Measurements from ENCODE around the gene TMTC2. TPM values are rescaled to one million over a fixed set of nuclear protein-coding genes. Genes with fewer than 3 reads are reported as not detected.

Gene TMTC2
- total RNA-seq, 1 donor from 2014 or later, result 2.9 TPM

DNA sequence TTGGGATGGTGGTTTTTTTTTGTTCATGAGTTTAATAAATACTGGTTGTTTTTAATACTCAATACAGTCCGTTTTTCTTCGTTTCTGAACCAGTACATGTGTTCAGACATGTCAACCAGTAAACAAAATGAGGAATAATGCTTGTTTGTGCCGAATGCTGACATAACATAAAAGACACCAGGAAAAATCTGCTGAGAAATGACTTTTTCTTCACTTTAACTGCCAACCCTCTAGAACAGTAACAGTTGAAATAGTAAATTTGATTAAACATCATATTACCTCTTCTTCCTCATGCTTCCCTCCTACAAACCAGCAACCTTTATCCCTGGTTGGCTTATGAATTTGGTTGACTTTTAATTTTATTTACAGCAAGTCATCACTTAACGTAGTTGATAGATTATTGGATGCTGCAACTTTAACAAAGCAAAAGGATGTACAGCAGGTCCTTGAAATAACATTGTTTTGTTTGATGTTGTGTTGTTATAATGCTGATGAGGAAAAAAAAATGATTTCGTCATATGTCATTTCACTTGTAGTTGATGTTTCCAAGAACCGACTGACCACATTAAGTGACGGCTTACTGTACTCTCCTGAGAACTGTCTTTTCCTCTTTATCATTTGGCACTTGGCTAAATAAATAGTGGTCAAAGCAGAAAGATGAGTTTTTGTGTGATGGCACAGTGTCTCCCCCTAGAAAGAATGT lies 340.5 kb downstream of the TMTC2 start:
- intact Hi-C loops (cut with DNase I), result no loop called here
- no peak for DNase-seq (ENCODE audit: low spot score)

DNA sequence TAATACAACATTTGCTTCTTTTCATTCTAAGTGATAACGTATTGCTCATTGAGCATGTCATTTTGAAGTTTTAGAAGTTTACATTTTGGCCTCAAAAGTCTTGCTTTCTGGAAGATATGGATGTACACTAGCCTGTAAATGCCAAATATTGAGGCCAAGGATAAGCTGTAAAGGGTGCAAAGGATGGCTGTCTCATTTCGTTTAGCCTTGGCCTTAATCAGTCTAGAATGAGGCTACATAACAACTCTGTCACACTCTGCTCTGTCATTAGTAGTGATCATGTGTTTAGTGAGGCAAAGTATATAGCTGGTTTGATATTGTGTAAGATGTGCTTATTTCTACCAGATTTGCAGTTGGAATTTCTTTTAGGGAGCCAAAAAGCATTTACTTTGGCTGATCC lies 344.5 kb downstream of the TMTC2 start:
- no peak for DNase-seq (ENCODE audit: low spot score)
- intact Hi-C loops (cut with DNase I), result no loop called here

DNA sequence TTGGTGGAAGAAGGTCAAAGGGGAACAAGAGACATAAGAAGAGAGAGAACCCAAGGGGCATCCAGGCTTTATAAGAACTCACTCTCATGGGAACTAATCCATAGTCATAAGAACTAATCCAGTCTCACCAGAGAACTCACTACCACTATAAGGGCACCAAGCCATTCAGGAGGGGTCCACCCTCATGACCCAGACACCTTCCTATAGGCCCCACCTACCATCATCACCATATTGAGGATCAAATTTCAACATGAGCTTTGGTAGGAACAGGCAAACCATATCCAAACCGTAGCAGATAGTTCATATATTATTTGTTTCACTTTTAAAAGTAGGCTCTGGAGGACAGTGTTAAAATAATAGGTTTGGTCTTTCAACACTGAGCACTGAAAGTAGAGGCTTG lies 350.1 kb downstream of the TMTC2 start:
- DNase-seq (ENCODE audit: low spot score), result no peak
- intact Hi-C loops (cut with DNase I), result no loop called here

DNA sequence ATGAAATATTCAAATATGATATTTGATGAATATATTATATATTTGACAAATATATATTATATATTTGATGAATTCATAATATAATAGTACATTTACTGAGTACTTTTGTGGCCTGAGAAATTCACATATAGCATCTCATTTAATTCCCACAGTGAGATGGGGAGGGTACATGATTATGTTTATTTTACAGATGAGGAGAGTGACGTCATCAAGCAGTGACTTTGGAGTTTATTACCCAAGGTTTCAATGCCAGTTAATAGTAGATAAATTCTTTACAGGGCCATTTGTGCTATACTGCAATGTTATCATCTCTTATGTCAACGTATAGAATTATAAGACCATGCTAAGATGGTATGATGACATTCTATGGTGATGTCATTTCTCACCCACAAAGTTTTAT lies 352.7 kb downstream of the TMTC2 start:
- no peak for DNase-seq (ENCODE audit: low spot score)
- intact Hi-C loops (cut with DNase I), result no loop called here

DNA sequence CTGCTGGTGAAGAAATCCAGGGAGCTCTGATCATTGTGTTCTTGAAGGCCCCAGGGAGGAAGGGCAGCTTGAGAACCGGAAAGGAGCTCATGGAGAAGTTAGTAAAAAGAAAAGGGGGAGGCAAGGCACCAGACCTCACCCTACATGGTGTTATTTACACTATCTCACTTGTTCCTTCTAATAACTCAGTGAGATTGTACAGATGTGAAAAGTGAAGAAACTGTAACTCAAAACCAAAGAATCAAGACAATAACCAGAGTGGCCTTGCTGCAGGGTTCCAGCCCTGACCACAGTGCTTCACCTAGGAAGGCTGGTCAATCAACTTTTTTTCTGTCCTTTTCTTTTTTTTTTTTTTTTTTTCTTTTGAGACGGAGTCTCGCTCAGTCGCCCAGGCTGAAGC lies 353.6 kb downstream of the TMTC2 start:
- intact Hi-C loops (cut with DNase I), result no loop called here
- DNase-seq (ENCODE audit: low spot score), result no peak

DNA sequence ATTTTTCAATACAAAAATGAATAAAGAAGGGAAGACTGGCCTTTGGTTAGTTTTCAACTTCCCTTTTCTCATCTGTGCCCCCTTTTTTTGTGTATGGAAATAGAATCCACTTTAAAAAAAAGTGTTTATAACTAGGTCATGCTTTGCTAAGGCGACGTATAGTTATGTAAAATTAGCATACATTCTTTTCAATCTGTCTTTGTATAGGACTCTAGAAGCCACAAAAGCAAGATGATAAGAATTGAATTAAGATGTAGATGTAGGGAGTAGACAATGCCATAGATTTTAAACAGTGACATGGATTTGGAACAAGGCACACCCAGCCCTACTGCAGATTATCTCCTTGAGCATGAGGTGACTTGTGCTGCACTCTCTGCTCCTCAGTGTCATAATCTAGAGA lies 354.3 kb downstream of the TMTC2 start:
- intact Hi-C loops (cut with DNase I), result no loop called here
- no peak for DNase-seq (ENCODE audit: low spot score)

DNA sequence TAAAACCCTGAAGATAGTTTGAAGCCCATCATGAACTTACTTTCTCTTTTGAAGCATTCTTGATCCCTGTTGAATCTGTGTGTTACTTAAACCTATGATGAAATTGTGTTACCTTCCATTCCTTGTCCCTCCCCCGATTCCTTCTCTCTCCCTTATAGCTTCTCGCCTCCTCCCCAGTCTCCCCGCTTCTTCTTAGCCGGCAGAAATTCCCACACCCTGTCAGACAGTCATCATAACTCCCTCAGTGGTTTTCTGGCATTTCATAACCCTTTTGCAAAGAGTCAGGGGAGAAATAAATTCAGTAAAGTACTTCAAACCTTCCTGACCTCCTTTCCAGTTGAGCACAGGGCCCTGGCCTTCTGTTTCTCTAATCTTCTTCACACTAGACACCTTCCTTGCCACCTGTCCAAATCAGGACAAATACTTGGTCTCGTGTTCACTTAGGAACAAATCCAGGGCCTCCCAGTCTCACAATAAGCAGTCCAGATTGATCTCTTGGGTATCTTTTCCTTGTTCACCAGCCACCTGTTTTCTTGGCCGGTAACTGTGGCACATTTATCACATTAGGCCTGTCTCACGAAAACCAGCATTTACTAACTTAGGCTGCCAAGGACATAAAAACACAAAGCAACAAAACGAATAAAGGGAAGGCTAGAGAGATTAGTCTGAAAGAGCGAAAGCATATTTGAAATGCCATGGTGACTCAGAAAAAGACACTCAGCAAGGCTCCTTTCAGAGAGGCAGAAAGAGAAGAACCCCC lies 355.9 kb downstream of the TMTC2 start:
- DNase-seq (ENCODE audit: low spot score), result no peak
- intact Hi-C loops (cut with DNase I), result no loop called here

DNA sequence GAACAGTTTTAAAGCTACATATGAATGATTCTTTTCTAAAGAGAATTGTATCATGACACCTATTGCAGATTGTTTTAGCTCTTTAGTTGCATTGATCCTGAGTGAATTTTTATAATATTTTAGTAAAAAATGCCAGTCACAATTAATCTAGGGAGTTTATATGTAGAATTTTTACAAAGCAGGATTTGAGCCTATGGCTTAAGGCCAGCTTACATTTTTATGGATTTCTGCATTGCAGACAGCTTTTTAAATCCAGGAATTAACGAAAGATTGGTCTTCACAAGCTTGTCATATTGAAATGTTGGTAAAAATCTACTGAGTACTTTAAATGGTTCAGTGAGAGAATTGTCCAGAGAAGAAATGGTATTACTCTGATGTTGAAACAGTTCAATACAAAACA lies 358.0 kb downstream of the TMTC2 start:
- intact Hi-C loops (cut with DNase I), result no loop called here
- DNase-seq (ENCODE audit: low spot score), result no peak

DNA sequence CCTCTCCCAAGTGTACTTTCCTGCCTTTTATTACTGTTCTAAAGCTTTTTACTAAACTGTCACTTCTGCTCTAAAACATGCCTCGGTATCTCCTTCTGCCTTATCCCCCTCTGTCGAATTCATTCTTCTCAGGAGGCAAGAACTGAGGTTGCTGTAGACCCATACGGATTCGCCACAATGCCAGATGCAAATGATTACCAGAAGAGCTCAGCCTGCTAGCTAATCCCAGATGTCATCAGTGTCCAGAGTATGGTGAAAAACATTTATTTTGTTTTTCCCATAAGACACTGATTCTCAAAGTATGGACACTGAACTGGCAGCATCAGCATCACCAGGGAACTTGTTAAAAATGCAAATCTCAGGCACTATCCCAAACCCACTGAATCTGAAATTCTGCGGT lies 359.3 kb downstream of the TMTC2 start:
- intact Hi-C loops (cut with DNase I), result no loop called here
- no peak for DNase-seq (ENCODE audit: low spot score)

DNA sequence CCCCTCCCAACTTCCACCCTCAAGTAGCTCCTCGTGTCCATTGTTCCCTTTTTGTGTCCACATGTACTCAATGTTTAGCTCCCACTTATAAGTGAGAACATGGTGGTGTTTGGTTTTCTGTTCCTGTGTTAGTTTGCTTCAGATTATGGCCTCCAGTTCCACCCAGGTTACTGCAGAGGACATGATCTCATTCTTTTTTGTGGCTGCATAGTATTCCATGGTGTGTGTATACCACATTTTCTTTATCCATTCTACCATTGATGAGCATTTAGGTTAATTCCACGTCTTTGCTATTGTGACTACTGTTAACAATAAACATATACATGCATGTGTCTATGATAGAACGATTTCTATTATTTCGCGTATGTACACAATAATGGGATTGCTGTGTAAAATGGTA lies 362.6 kb downstream of the TMTC2 start:
- DNase-seq (ENCODE audit: low spot score), result no peak
- intact Hi-C loops (cut with DNase I), result no loop called here

DNA sequence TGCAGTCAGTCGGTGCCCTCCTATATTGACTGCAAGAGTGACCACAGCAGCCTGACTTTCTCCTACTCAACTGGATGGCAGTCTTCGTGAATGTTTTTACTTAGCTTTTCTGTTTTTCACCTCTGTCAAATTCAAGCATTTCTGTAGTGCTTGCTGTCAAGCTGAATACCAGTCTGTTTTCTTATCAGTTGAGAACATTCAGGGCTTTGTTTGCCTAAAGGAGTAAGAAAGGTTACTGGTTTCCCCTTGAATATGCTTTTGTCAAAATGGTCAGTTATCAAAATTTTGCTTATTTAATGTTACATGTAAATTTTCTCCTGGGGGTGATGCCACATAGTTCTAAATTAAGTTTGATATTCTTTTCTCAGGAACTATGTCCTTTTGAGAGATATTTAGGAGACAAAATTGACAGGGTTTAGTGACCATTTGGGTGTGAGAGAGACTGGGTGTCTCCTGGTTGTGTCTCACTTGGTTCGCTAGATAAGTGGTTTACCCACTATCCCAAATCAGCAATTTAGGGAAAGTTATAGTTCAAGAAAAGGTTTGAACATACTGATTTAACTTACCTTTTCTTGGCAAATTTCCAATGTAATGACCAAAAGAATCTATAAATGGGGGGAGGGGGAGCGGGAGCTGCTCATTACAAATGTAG lies 366.3 kb downstream of the TMTC2 start:
- no peak for DNase-seq (ENCODE audit: low spot score)
- intact Hi-C loops (cut with DNase I), result no loop called here

DNA sequence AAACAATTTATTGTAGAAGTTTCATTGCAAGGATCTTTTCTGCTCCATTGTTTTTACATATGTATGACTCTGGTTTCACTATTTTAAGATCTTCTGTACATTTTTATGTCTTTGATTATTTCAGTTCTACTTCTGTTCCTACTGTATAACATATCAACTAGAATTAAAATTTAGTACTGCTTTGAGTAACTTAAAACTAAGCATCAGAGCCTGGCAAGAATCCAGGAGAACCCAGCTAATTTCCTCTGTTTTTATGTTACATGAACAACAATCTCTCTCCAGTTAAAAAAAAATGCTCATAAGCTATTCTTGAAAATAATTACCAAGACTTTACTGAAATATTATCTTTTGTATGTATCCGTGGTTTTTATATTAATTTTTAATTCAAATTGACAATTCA lies 370.7 kb downstream of the TMTC2 start:
- intact Hi-C loops (cut with DNase I), result no loop called here
- no peak for DNase-seq (ENCODE audit: low spot score)

DNA sequence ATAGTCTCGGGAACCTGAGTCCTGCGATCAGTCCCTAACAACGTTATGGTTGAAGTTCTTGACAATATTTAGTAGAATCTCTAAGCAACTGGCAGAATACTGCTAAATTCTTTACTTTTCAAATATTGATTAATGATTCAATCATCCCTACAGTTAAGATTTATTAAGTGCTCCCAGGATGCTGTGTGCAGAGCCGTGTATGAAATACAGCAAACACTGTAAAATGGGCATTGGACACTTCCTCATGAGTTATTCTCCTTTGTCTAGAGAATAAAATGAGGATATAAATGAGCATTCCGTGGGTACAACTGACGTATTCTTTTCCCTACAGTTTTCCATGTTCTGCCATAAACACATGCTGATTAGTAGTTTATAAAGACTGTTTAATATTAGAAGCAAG lies 372.4 kb downstream of the TMTC2 start:
- intact Hi-C loops (cut with DNase I), result no loop called here
- no peak for DNase-seq (ENCODE audit: low spot score)

DNA sequence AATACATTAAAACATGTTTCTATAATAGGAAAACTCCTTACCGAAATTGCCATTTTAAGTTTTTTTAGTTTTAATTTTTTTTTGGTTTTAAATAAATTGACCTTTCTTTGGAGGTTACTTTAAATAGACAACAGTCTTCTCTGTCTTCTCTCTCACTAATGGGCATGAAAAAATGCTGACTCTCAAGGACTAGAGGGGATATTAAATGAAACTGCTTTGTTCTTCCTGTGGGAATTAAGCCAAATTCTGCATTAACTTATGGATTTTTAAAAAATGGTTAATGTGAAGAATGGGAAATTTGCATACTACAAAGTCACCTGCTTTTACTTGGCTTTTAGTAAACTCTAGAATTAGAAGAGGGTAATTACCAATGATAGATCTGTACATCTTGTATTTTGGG lies 378.9 kb downstream of the TMTC2 start:
- intact Hi-C loops (cut with DNase I), result no loop called here
- no peak for DNase-seq (ENCODE audit: low spot score)

DNA sequence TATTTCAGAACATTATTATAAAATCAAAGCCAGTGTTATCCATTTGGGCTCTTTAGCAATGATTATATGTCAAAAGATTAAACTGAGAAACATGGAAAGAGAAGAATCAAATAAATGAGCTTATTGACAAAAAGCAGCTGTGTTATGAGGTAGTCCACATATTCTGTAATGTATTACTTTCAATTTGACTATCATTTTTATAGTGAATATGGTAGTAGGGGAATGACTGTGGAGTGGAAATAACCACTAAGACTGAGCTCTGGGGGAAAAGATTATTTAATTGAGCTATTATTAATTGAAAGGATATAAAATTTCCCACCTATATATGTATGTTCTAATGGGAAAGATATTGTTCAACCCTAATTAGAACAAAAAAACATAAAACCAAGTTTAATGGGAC lies 381.3 kb downstream of the TMTC2 start:
- DNase-seq (ENCODE audit: low spot score), result no peak
- intact Hi-C loops (cut with DNase I), result no loop called here

DNA sequence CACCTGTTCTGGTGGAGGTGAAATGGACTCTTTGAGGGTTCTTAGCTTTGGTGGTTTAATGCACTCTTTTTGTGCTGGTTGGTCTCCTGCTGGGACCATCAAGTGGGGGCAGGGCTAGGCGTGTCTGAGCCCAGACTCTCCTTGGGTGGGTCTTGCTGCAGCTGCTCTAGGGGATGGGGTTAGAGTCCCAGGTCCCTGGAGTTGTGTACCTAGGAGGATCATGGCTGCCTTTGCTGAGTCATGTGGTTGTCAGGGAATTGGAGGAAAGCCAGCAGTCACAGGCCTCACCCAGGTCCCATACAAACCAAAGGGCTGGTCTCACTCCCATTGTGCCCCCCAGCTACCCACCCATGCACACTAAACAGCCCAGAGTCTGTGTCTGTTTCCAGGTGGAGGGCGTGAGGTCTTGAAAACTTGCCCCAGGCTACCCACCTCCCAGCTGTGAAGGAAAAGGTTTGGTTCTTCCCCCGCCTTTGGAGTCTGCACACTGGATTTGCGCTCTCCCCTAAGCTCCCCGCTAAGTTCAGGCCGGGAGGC lies 387.7 kb downstream of the TMTC2 start:
- DNase-seq (ENCODE audit: low spot score), result no peak

DNA sequence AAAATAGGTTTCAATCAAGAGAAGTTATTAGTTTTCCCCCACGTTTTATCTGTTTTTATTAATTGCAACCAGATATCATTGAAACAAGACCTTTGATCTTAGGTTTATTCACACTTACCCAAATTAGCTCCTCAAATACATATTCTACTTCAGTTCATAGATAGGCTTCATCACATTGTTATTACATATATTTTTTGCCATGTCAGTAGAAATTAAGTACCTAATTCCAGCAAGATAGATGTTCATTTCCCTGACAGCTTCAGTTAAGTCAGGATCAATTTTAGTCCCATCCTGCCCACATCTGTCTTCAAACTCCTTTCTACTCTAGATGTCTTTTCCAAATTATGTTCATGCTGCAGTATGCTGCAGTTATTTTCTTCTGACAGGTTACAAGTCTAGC lies 388.8 kb downstream of the TMTC2 start:
- intact Hi-C loops (cut with DNase I), result no loop called here
- DNase-seq (ENCODE audit: low spot score), result no peak

More for the DNA sequence above, 387.7 kb downstream of the TMTC2 start:
- intact Hi-C loops (cut with DNase I), result no loop called here

DNA sequence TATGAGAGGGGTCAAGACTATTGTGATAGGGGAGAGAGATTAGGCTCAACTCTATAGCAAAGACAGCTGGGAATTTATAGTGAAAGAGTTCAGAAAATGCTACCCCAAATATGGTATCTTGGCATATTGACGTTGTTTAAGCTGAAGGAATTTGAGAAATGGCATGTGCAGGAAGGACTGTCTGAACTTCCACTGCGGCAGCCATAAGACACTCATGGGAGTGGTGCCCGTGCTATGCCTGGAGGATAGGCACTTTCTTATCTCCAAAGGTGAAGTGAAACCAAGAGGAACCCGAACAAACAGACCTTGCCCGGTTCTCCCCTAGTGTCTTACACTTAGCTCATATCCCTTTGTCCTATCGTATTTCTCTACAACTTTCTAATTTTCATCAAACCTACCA lies 390.3 kb downstream of the TMTC2 start:
- intact Hi-C loops (cut with DNase I), result no loop called here
- no peak for DNase-seq (ENCODE audit: low spot score)

DNA sequence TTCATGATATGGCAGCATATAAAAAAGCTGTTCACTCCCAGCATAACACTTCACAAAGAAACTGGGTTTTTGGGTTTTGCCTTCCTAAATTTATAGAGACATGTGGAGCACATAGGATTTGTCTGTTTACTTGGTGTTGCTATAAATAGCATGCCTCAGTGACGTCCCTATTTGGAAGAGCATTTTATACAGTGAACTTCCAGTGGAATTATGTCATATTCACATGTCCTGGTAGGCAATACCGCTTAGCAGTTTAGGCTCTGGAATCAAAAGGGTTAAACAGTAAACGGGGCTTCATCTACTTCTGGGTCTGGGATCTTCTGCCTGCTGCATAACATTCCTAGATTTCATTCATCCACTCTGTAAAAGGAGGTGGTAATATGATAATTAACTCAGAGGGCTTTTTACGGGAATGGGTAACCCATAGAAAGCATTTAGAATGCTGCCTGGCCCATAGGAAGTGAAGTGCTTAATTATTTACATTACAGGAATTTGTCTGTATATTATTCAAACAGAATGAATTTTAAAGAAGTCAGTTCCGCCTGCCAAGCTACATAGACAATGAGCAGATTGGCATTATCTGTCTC lies 396.1 kb downstream of the TMTC2 start:
- intact Hi-C loops (cut with DNase I), result no loop called here

DNA sequence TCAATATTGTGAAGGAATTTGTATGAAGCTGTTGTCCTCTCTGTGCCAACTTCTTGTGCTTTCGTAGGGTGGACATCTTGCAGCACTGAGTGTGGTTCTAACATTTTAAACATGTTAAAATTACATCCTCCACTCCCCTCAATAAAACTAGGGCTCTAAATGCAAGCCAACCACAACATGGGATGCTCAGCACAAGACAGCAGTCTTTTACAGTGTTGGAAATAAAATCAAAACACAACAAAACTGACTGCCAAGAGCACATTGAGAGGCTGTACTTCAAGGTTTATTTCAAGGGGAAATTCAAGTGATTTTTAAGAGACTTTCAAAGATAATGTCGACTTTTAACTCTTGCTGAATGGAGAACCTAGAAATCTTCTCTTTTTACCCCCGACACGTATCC lies 396.9 kb downstream of the TMTC2 start:
- intact Hi-C loops (cut with DNase I), result no loop called here
- no peak for DNase-seq (ENCODE audit: low spot score)

More for the DNA sequence above, 396.1 kb downstream of the TMTC2 start:
- no peak for DNase-seq (ENCODE audit: low spot score)

Data from cardiac septum (tissue), 1 donor.